Brain microvascular endothelial cell (primary cell): Measurements from ENCODE around the gene FAM25G.

ENCODE experiments used
- DNase-seq: peaks from one replicate; pipeline ENCODE4 v3.0.0-alpha.2; 2020
- H3K27ac ChIP-seq: fragments of 250-450 bp; sonication (Bioruptor Pico); 2 replicates; pipeline ENCODE4 v1.5.1; 2020; ENCODE audit warnings: mild to moderate bottlenecking, moderate library complexity
- H3K27me3 ChIP-seq: fragments of 250-450 bp; sonication (Bioruptor Pico); replicated peaks from 2 replicates; pipeline ENCODE4 v1.5.1; 2020; ENCODE audit warnings: mild to moderate bottlenecking
- H3K36me3 ChIP-seq: fragments of 250-450 bp; sonication (Bioruptor Pico); replicated peaks from 2 replicates; pipeline ENCODE4 v1.5.1; 2020; ENCODE audit warnings: mild to moderate bottlenecking
- H3K4me3 ChIP-seq: 2 replicates; pipeline ENCODE4 v1.5.1; 2011; ENCODE audit warnings: low read depth, mild to moderate bottlenecking, control low read depth, low read length, moderate library complexity
- CTCF ChIP-seq: IDR thresholded peaks from 2 replicates; pipeline ENCODE4 v1.5.1; 2011; ENCODE audit warnings: low read depth, mild to moderate bottlenecking, moderate library complexity, low read length, control low read depth, inconsistent platforms; ENCODE audit errors: missing control alignments
- in situ Hi-C: cut with HindIII; loops from 2 replicates; pipeline ENCODE4 v1.10.0; 2017; ENCODE audit warnings: low sequenced_read_pairs, low pct_ligation_motif_present

FAM25G gene

DNA sequence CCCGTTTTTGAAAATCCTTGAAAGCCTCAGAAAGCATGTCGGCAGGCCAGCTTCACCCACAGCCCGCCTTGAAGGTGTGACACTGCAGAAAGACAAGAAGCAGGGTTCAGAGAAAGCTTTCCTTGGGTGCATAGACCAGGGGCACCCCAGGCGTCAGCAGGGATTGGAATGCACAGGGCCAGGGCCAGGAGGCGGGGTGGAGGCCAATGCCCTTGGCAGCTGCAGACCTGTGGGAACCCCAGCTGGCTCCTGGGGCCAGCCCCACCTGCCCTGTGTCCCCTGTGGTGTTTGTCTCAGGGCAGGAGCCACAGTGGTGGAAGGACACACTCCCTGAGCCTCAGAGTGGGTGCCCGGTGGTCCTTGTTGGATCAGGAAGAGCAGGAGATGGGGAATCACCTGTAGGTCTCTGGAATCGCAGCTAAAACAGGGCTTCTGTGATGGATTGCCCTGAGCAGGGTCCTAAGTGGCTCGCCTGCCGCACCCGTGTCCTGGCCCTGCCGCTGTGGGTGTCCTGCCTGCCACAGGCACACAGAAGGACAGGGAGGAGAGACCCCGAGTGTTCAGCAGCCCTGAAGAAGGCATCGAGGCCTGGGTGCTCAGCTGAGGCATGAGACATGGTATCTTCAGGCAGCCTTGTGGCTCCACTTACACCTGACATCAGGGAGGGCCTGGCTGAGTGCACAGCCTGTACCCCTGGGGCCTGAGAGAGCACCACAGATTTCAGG is 40.1 kb downstream of the FAM25G start:
- in situ Hi-C loops: no loop called here
- no peak overlapping the region for H3K27ac ChIP-seq
- TF ChIP-seq CTCF: no peak
- DNase-seq: no peak
- H3K4me3 ChIP-seq: no peak overlapping the region
- H3K27me3 ChIP-seq: peaks cover 4% of the 10 kb centered on the region
- H3K36me3 ChIP-seq: no peaks in the 10 kb centered on the region

DNA sequence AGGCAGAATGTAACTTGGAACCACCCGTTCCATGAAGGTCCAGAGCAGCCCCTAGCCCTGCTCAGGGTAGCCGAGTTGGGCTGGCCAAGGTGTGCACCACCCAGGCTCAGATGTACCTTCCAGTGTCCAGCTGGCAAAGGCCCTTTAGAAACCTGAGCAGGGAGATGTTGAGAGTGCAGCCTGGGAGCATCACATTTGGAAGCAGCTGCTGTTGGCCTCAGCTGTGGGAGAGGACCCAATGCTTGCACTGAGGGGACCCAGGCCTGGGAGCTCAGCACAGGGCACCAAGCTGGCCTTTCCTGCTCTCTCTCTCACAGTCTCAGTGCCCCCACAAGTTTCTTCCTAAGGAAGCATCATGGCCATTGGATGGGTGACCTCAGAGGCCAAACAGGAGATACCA is 41.1 kb downstream of the FAM25G start:
- no peak for DNase-seq
- Histone ChIP-seq H3K4me3 (no peak overlapping the region), H3K36me3 (no peaks in the 10 kb centered on the region), H3K27ac (no peak overlapping the region), H3K27me3 (peaks cover 4% of the 10 kb centered on the region)
- in situ Hi-C loops: no loop called here
- TF ChIP-seq CTCF: no peak

DNA sequence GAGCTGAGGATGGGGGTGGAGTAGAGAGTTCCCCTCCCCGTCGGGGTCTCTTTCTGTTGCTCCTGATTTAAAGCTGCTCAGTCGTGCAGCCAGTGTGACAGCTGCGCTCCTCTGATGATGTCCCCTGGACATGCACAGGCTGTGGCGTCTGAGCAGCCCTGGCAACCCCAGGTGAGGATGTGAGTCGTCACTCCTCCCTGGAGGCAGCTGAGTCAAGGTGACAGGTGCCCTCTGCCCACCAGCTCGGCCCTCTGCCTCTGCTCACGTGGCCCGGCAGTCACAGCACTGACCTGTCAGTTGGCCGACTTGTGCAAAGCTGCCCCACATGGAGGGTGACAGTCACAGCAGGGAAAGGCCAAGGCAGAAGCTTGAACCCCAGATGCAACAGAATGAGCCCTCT is 41.5 kb downstream of the FAM25G start:
- H3K27me3 ChIP-seq: peaks cover 4% of the 10 kb centered on the region
- no peak for TF ChIP-seq CTCF
- H3K4me3 ChIP-seq: no peak overlapping the region
- no peak overlapping the region for H3K27ac ChIP-seq
- in situ Hi-C loops: no loop called here
- DNase-seq: no peak
- no peaks in the 10 kb centered on the region for H3K36me3 ChIP-seq

DNA sequence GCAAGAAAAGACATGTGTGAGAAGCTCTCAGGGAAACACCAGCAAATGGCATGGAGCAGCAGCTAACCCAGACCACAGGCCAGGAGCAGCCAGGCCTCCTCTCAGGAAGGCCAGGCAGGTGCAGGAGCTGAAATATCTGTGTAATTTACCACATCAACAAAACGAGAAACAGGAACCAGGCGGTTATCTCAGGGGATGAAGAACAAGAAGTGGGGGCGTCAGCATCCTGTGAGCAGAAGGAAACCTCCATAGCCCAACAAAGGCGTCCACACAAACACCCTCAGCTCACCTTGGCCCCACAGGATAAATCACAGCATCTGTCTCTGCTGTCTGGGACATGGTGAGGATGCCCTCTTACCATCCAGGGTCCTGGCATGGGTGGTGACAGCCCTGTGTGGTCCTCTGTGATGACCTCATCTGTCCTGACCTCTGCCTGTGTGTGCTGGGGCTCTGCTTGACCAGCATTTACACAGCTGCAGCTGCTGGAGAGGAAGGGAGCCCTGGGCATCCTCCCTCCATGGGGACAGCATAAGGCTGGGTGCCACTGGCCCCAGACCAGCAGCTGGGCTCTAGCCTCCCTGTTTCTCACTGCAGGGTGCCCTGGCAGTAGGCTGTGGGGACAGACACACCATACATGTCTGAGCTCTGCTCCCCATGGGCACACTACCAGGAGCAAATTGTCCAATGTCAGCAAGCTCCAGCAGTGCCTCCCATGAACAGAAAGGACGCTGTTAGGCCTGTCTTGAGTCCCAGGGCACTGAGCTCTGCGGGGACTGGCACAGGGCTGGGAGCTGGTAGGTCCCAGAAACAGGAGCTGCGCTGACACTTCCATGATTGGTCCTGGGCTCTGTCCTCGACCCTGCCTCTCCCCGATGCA is 42.2 kb downstream of the FAM25G start:
- Histone ChIP-seq H3K4me3 (no peak overlapping the region), H3K36me3 (no peaks in the 10 kb centered on the region), H3K27ac (no peak overlapping the region), H3K27me3 (peaks cover 3% of the 10 kb centered on the region)
- in situ Hi-C loops: no loop called here
- no peak for TF ChIP-seq CTCF
- no peak for DNase-seq

- in situ Hi-C loops: no loop called here
- DNase-seq: no peak
- no peak overlapping the region for H3K27ac ChIP-seq
- no peaks in the 10 kb centered on the region for H3K27me3 ChIP-seq
- H3K4me3 ChIP-seq: no peak overlapping the region
- H3K36me3 ChIP-seq: no peaks in the 10 kb centered on the region
- no peak for TF ChIP-seq CTCF
Observed at GRCh38 chr10:47447705-47448104, 43.8 kb downstream of the FAM25G start.
